Stimulated activated CD4-positive, alpha-beta T cell treated with anti-CD3 and anti-CD28 coated beads, Interleukin-4, amount 100 ng/mL, for 48 hours (primary cell): ENCODE measurements around the gene PTPN1.
"Not testable (repeated sequence)": the region's sequence is repeated elsewhere in the genome, so short reads cannot be mapped to it uniquely, and the experiment has no call there.

Source experiments
- DNase-seq, 2 donors: peaks; one replicate each; pipeline ENCODE4 v3.0.0-alpha.2; 2020; ENCODE audit warnings: low read depth in 2 of 2

The PTPN1 gene

DNA sequence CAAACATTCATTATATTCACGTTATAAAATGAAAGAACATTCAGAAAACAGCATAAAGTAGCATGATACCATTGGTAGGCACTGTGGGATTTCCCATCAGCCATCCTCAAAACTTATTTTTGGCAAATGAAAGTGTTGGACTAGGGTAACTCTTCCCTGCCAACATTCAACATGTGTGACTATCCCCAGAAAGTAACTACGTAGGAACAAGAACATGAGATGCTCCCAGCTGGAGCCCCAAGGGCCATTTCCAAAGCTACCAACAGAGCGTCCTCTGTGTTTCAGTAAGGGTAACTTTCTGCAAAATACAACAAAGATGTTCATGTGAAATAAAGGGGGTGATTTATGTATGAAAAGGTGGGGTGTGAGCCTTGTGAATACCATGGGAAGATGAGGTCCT is 28.4 kb upstream of the PTPN1 start:
- DNase-seq: no peak

DNA sequence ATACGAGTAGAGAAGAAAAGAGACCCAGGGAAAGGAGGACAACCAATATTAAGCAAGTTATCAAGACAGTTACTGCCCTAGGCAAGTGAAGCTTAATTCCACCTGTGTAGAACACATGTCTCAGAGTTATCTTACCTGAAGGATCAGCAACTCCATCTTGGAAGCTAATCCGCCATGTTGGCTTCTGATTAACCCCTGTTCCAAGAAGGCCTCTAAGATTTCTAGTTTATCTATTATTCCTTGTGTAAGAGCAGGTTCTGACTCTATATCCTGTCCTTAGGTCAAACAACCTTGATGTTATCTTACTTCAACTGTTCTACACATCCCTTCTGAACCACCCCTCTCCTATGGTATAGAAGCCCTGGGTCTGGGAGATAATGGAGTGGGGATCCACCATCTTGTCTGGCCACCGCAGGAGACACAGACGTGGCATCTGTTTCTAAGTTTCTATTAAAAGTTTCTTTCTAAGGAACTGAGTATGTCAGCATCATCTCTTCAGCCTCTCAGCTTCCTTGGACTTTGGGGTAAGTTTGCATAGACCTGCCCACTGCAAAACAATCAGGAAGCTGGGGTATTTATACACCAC is 27.7 kb upstream of the PTPN1 start:
- DNase-seq: no peak

DNA sequence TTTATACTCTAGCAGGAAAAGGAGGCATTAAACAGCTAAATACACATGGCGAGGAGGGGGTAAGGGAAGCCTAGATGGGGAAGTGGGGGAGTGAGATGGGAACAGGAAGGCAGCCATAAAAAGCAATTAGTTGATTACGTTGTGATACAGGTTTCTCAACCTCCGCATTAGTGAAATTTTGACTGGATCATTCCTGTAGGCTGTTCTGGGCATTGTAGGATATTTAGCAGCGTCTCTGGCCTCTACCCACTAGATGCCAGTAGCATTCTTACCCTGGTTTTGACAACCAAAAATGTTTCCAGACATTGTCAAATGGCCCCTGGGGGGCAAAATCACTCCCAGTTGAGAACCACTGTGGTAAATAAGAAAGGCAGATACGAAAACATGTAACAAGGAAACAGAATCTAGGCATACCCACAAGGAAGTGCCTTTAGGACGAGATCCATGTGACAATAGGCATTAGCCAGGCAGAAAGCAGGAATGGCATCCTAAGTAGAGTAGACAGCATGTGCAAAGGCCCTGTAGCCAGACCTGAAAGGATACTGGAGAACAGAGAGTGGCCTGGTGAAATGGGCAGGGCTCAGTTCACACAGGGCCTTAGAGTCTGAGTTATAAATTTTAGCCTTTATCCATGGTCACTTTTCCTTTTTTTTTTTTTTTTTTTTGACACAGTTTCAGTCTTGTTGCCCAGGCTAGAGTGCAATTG is 25.8 kb upstream of the PTPN1 start:
- no peak for DNase-seq

DNA sequence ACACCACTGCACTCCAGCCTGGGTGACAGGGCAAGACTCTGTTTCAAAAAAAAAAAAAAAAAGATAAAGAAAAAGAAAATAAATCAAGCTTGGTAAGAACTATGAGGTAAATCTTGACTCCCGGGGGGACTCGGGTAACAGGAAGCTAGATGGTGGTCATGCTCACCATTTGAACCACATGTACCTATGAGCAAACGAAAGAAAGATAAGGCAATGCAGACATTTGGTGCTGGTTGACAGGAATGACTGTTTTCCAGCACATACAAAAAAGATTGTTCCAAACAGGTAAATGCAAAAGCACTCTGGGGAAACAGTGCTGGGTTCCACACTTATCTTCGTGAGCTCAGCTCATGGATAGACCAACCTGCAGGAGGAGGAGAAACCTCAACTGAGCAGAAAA is 22.8 kb upstream of the PTPN1 start:
- DNase-seq: no peak

DNA sequence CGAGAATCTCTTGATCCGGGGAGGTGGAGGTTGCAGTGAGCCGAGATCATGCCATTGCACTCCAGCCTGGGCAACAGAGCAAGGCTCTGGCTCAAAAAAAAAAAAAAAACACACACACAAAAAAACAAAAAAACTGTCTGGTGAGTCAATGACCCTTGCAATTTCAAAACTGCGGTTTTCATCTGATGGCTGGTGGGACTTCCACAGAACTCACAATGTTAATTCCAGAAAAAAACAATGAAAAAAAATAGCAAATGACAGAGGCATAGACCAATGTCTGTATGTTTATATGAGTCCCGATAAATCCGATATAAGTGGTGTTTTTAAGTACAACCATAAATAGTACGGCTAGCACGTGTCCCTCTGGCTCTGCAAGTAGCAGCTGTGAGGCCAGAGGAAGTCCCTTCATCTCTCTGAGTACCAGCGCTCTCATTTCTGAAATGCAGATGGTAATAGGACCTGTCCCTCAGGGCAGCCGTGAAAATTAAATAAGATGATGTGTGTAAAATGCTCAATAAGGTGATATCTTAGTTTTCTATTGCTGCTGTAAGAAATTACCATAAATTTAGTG is 21.9 kb upstream of the PTPN1 start:
- DNase-seq: no peak

DNA sequence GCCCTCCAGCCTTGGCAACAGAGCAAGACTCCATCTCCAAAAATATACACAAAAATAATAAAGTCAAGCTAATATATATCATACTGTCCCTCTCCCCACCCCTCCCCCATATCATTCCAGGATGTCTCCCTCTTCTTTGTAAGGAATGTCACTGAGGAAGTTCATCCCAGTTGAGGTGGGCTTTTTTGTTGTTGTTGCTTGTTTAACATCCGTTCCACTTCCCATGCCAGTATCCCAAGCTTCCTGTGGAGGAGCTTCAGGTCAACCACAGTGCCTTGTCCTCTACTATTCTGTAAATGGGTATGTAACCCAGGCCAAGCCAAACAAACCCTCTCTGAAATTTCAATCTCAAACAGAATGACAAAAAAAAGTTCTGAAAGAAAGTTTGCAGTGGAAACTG is 19.0 kb upstream of the PTPN1 start:
- no peak for DNase-seq

DNA sequence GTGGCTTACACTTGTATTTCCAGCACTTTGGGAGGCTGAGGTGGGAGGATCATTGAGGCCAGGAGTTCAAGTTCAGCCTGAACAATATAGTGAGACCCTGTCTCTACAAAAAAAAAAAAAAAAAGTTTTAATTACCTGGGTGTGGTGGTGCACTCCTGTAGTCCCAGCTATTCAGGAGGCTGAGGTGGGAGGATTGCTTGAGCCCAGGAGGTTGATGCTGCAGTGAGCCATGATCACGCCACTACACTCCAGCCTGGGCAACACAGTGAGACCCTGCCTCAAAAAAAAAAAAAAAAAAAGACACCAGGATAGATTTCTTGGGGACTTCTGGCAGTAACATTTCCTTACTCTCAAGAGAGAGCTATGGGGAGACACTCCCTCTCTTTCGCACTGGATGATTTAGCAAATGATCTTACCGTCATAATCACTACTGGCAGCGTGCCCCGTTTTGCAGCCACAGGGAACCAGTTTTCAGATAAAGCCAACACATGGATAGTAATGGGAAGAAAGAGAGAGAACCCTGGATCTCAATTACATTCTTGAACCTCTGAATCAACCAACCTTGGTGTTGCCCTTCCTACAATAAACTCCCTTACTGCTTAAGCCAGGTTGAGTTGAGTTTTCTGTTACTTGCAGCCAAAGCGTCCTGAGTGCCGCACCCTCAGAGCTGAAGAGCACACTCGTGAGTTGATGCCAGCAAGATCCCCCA is 18.1 kb upstream of the PTPN1 start:
- DNase-seq: no peak

DNA sequence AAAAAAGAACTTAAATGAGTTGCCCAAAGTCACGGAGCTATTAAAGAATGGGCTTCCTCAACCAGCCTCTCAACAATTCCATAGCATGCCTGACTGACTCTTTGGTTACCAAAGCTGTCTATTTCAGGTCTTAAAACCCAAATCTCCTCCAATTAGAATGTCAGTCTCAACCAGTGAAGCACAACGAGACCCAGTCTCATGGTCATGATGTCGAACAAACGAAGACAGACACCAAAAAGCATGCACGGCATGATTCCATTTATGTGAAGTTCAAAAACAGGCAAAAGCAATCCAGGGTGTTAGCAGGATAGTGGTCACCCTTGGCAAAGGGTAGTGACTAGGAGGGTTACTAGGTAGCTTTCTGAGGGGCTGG is 16.3 kb upstream of the PTPN1 start:
- no peak for DNase-seq

DNA sequence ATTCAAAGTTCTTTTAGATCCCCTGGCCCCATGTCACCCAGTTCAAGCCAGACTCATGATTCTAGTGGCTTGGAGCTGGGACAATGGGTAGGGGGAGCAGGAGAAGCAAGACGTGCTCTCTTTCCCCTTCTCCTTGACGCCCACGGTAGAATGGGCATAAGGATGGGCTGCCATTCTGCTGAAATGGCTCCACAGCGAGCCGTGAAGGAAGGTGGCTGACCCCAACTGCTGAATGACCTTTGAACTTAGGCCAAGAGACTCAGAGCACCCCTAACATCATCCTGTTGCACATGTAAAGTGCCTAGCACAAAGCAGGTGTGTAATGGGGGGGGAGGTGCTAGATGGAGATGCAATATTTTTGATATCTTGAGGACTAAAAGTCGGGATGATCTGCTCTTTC is 15.8 kb upstream of the PTPN1 start:
- no peak for DNase-seq

DNA sequence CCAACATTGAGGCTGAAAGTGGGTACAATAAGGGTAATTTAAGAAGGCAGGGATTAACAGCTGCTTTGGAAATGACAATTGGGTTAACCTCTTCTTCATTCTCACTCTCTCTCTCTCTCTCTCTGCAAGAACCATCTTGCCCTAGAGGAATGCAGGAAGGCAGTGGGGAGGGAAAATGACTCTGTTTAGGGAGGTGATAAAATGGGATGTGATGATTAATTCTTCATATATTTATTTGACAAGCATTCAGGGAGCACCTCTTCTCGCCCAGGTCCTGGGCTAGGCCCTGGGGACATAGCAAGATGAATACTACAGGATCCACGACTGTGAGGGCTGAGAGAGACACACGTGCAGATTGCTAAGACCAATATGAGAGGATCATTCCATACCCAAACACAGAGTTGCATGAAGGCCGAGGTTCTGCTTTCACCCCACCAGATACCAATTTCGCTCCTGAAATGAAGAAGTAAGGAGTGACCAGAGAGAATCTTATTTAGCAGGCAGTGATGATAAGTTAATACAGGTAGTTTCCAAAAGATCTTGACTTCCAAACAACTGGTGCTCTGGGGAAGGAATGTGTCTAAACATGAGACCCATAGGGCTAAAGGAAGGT is 13.3 kb upstream of the PTPN1 start:
- no peak for DNase-seq

DNA sequence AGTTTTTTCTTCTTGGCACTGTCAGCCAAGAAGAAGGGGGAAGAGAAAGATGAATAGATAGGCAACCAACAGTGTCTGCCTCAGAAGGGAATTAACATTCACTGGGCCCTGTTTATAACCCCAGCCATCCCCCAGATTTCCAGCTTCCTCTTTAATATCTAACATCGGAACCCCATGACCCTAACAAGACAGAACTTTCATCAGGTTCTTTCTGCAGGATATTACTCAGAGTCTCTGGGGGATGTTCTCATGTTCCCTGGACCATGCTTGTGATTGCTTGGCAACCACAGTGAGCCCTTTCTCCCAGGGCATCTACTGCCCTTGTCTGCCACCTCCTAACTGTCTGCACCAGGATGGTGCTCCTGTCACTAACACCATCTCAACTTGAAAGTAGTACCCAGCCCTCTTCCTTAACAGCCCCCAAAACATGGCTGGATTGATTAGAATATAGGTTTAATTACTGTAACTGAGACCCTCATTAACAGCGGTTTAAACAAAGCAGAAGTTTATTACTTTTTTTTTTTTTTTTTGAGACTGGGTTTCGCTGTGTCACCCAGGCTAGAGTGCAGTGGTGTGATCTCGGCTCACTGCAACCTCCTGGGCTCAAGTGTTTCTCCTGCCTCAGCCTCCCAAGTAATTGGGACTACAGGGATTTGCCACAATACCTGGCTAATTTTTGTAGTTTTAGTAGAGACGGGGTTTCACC is 12.0 kb upstream of the PTPN1 start:
- DNase-seq: no peak

DNA sequence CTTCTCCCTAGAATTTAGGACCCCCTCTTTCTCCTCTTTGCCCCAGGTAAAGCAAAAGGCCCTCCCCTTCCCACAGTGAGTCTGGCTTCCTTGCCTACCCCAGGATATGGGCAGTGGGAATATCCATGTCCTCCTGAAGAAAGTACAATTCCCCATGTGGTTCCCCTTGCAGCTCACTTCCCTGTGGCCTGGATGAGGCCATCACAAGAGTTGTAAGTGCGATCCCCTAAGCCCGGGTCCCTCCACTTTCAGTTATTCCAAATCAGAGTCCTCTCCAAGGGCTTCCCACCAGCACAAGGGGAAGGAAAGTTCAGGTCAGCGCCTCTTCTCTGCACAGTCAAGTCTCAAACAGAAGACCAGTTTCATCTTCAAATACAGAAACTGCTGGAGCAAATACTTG is 10.2 kb upstream of the PTPN1 start:
- no peak for DNase-seq

DNA sequence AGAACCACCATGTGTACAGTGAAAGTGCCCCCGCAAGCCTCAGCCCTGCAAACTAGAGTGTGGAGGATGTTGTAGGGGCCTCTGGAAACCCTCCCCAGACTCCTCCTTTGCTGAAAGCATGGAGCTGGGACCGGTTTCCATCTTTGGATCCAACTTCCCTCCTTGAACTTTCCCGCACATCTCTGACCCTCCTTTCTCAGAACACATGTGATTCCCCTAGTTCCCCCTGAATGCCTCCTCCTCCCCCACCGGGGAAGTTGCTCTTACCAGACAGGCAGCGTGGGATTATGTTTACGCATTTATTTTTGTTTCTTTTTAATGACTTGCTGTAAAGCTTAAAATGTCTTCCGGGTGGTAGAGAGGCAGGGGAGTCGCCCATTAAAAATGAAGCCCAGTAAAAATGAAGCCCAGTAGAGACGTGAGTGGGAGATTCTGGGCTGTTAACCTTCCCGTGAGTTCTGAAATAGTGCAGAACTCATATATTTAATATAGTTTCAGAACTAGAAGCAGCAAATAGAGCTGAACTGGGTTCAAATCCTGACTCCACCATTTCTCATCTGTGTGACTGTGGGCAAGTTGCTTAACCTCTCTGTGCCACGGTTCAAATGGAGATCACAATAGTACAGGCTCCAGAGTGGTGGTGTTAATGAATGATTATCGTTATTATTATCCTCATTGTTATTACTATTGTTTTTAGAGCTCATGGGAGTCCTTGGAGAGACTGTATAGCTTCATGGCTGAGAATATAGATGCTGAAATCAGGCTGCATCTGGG is 8.0 kb upstream of the PTPN1 start:
- no peak for DNase-seq

DNA sequence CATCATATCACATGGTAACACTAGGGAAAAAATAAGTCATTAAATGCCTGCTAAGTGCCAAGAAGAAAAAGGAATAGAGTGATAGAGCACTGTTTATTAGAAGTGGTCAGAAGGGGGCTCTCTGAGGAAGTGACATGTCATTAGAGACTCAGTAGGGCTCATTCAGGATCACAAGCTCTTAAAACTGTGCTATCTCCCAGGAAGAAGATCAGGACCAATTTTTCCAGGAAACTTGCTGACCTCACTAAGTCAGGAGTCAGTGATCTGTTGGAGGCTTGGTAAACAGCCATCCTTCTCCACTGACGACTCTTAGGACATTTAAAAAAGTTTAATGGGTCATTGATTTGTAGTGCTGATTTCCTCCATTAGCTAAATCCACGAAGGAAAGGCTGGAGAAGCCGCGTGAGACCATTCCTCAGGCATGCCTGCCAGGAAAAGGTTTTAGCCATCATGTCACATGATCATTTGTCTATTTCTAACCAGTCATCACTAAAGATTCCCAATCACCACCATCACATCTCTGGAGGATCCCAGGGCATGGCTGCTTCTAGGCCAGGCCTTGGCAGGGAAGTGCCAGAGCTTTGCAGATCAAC is 5.9 kb upstream of the PTPN1 start:
- no peak for DNase-seq

DNA sequence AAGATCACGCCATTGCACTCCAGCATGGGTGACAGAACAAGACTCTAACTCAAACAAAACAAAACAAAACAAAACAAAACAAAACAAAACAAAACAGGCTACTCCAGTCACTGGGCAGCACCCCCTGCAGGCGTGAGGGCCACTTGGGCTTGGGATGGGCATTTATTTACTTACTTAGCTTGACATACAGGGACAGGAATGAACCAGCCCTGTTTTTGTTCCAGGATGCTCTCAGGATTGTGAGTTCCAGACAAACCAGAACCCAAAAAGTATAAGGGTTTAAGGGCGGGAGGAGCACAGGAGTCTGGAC is 4.0 kb upstream of the PTPN1 start:
- DNase-seq: no peak

DNA sequence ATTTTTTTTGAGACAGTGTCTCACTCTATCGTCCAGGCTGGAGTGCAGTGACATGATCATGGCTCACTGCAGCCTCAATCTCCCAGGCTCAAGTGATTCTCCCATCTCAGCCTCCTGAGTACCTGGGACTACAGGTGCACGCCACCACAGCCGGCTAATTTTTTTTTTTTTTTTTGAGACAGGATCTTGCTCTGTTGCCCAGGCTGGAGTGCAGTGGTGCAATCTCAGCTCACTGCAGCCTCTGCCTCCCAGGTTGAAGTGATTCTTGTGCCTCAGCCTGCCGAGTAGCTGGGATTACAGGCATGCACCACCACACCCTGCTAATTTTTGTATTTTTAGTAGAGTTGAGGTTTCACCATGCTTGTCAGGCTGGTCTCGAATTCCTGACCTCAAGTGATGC is 2.4 kb upstream of the PTPN1 start:
- DNase-seq: not testable (repeated sequence)

DNA sequence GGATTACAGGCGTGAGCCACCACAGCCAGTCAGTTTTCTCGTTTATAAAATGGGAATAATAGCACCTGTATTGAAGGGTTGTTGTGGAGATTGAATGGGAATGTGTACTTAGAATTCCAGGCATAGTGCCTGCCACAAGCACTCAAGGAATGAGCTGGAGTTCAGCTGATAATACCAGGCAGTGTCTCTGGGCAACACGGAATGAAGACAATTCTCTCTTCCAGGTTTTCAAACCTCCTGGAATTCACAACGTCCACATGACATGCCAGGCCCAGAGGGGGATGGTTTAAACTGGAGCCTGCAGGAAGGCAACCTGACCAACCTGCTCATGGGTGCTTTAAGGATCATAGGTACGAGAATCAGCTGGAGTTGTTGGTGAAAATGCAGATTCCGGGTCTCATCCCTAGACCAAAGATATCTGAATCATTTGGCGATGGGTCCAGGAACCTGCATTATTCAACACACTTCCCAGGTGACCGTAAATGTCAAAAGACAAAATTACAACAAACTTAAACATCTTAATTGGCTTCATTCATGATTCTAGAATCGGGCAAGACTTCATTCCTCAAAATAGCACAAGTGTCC is 1.9 kb upstream of the PTPN1 start:
- DNase-seq: no peak

DNA sequence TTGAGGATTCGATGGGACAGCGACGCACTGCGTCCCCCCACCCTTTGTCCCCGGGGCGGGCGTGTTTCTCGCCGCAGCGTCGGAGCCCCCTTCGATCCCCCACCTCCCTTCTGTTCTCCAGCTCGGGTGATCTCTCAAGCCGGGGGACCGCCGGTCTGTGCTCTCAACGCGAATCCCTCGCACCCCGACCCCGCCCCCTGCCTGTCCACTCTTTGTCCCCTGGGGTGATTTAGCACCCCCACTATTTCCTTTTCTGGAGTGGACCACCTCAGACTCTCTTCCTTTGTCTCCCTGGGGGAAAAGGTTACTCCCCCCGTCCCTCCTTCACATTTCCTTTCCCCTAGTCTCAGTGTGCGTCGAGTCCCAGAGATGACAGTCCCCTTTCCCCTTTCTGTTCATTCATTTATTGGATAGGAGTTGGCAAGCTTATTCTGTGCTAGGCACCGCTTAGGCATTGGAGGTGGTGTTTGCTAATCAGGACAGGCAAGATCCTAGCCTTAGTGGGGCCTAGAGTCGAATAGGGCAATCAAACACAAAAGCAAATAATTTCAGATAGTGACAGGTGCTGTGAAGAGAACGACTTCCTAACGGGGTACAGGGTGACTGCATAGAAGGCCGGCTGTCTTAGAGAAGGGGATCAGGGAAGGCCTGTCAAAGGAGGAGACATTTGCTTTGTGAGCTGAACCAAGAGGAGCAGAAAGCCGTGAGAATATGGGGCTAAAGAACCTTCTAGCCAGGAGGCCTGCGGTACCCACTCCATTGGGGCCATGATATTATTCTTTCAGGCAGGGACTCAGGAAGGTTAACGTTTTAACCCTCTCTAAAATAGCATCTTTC is 741 bp downstream of the PTPN1 start:
- DNase-seq: no peak

DNA sequence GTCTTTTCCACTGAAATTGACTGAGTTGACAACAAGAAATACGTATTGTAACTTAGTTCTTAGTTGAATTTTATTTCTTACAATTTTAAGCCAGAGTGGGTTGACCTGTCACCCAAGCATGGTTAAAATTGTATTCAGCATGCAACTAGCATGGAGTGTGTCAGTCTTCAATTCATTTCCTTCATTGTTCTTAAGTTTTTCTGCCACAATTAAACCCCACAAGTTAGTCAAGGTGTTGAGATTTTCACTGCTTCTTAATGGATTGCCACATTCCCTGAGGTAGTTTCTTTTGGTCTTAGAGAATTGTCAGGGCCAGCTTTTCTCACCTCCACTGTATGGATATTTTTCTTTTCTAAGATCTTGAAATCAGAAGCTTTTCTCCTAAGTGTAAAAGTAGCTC is 2.1 kb downstream of the PTPN1 start:
- DNase-seq: no peak
